Caco-2 (cell line): Measurements from ENCODE around the gene WDFY4. TPM values are rescaled to one million over a fixed set of nuclear protein-coding genes. Genes with fewer than 3 reads are reported as not detected.

ENCODE experiments used
- BruUV-seq: library from RNA; stranded (reverse); fragments of 400-500 nt; replicated peaks from 2 replicates; lab custom pipeline; 2021; lab: Mats Ljungman, UMichigan
- CTCF ChIA-PET: fragments of 300-600 bp; sonication (Branson Sonifier 250); formaldehyde crosslinking; loops from one replicate; lab custom pipeline; 2022; ENCODE audit warnings: antibody characterized with exemption; lab: Charles Lee
- POLR2A ChIA-PET: fragments of 300-600 bp; sonication (Branson Sonifier 250); formaldehyde crosslinking; loops from one replicate; lab custom pipeline; 2022; ENCODE audit warnings: antibody characterized with exemption; lab: Charles Lee
- DNase-seq, 2 experiments: peaks; one replicate each; pipeline versions ENCODE4 v3.0.0 to v3.0.0-alpha.2; 2020 to 2022
- H3K27me3 ChIP-seq: replicated peaks from 2 replicates; pipeline ENCODE4 v1.6.0; 2011; ENCODE audit warnings: low read length; ENCODE audit not compliant: control insufficient read depth, insufficient read depth
- H3K36me3 ChIP-seq: 2 replicates; pipeline ENCODE4 v1.5.1; 2011; ENCODE audit warnings: low read length; ENCODE audit not compliant: control insufficient read depth, insufficient read depth
- H3K4me1 ChIP-seq: fragments of 250-450 bp; sonication (Bioruptor Pico); 2 replicates; pipeline ENCODE4 v1.5.1; 2020; ENCODE audit warnings: mild to moderate bottlenecking
- H3K4me3 ChIP-seq: 2 replicates; pipeline ENCODE4 v1.5.1; 2011; ENCODE audit warnings: low read depth, mild to moderate bottlenecking, control low read depth, low read length
- H3K9me3 ChIP-seq: fragments of 250-450 bp; sonication (Bioruptor Pico); 2 replicates; pipeline ENCODE4 v1.5.1; 2020; ENCODE audit warnings: mild to moderate bottlenecking, moderate library complexity
- H3K27ac Mint-ChIP-seq: one replicate; pipeline ENCODE4 v1.8.0; 2022; ENCODE audit warnings: mixed read lengths; ENCODE audit not compliant: unreplicated experiment
- H3K27me3 Mint-ChIP-seq: one replicate; pipeline ENCODE4 v1.8.0; 2022; ENCODE audit warnings: mixed read lengths; ENCODE audit not compliant: insufficient read depth, unreplicated experiment
- H3K36me3 Mint-ChIP-seq: one replicate; pipeline ENCODE4 v1.8.0; 2022; ENCODE audit warnings: mild to moderate bottlenecking, mixed read lengths; ENCODE audit not compliant: insufficient read depth, unreplicated experiment
- H3K4me1 Mint-ChIP-seq: one replicate; pipeline ENCODE4 v1.8.0; 2022; ENCODE audit warnings: low read depth, mixed read lengths; ENCODE audit not compliant: unreplicated experiment
- H3K4me3 Mint-ChIP-seq: one replicate; pipeline ENCODE4 v1.8.0; 2022; ENCODE audit warnings: mild to moderate bottlenecking, moderate library complexity, mixed read lengths; ENCODE audit not compliant: unreplicated experiment
- H3K9me3 Mint-ChIP-seq: one replicate; pipeline ENCODE4 v1.8.0; 2022; ENCODE audit warnings: mixed read lengths; ENCODE audit not compliant: unreplicated experiment
- intact Hi-C: fragments of 100-400 bp; cut with micrococcal nuclease; formaldehyde crosslinking; loops from one replicate; pipeline ENCODE4 v1.10.0; 2022; ENCODE audit not compliant: unreplicated experiment
- total RNA-seq: library from RNA; stranded (reverse); gene quantifications from 2 replicates; pipeline ENCODE4 v1.2.3, GENCODE V29; 2022
- TF ChIP-seq, protein P1 (sequence below), 2 experiments: fragments of 200-600 bp in 1 of 2; IDR thresholded peaks; 1 replicate in 1 of 2; 2 replicates in 1 of 2; pipeline versions ENCODE4 v1.5.1 to v1.8.0; 2011 to 2022; ENCODE audit warnings: antibody characterized with exemption in 1 of 2, control low read depth in 1 of 2, inconsistent platforms in 1 of 2, low read depth in 1 of 2, low read length in 1 of 2, mild to moderate bottlenecking in 1 of 2, moderate library complexity in 1 of 2; ENCODE audit not compliant: insufficient read depth in 1 of 2, severe bottlenecking in 1 of 2, unreplicated experiment in 1 of 2

The WDFY4 gene
- total RNA-seq, 1 experiment from 2014 or later, result not detected

- ChIA-PET POLR2A (no interaction called here), CTCF (no interaction called here)
- no TSS peak for BruUV-seq
- H3K4me1 ChIP-seq, result no peaks in the 10 kb centered on the region
- H3K27me3 ChIP-seq, result no peaks in the 10 kb centered on the region; the same call in 1 of the 2 replicates
- no peaks in the 10 kb centered on the region for H3K4me1 Mint-ChIP-seq
- peaks cover 34% of the 10 kb centered on the region for H3K27me3 Mint-ChIP-seq
- H3K4me3 ChIP-seq, result no peak overlapping the region
- intact Hi-C loops, result no loop called here
- H3K36me3 ChIP-seq, result no peaks in the 10 kb centered on the region
- peaks cover 9% of the 10 kb centered on the region for H3K9me3 Mint-ChIP-seq
- DNase-seq, result no peak
- no peak overlapping the region for H3K27ac Mint-ChIP-seq
- H3K36me3 Mint-ChIP-seq, result no peaks in the 10 kb centered on the region
- no peaks in the 10 kb centered on the region for H3K9me3 ChIP-seq
- TF ChIP-seq, protein P1, sequence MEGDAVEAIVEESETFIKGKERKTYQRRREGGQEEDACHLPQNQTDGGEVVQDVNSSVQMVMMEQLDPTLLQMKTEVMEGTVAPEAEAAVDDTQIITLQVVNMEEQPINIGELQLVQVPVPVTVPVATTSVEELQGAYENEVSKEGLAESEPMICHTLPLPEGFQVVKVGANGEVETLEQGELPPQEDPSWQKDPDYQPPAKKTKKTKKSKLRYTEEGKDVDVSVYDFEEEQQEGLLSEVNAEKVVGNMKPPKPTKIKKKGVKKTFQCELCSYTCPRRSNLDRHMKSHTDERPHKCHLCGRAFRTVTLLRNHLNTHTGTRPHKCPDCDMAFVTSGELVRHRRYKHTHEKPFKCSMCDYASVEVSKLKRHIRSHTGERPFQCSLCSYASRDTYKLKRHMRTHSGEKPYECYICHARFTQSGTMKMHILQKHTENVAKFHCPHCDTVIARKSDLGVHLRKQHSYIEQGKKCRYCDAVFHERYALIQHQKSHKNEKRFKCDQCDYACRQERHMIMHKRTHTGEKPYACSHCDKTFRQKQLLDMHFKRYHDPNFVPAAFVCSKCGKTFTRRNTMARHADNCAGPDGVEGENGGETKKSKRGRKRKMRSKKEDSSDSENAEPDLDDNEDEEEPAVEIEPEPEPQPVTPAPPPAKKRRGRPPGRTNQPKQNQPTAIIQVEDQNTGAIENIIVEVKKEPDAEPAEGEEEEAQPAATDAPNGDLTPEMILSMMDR (IDR thresholded peaks at IDR 0.05; ENCODE audit: insufficient read depth in 1 of 2, low read depth in 1 of 2, low read length in 1 of 2, severe bottlenecking in 1 of 2, unreplicated experiment in 1 of 2), result no peak
- no peak overlapping the region for H3K4me3 Mint-ChIP-seq
Measured at GRCh38 chr10:48856855-48857254, 172.2 kb downstream of the WDFY4 start.

- Histone ChIP-seq H3K36me3 (no peaks in the 10 kb centered on the region), H3K27me3 (no peaks in the 10 kb centered on the region), H3K9me3 (no peaks in the 10 kb centered on the region), H3K4me3 (no peak overlapping the region), H3K4me1 (no peaks in the 10 kb centered on the region)
- Mint-ChIP-seq H3K9me3 (no peaks in the 10 kb centered on the region), H3K4me3 (no peak overlapping the region), H3K36me3 (no peaks in the 10 kb centered on the region), H3K4me1 (no peaks in the 10 kb centered on the region), H3K27me3 (peaks cover 16% of the 10 kb centered on the region), H3K27ac (no peak overlapping the region)
- TF ChIP-seq, protein P1 (IDR thresholded peaks at IDR 0.05; ENCODE audit: insufficient read depth in 1 of 2, low read depth in 1 of 2, low read length in 1 of 2, severe bottlenecking in 1 of 2, unreplicated experiment in 1 of 2), result no peak
- DNase-seq, result no peak
- ChIA-PET CTCF (interaction anchor here (1.0 kb wide), 1 partner anchor 216 kb away, joined by 3 read pairs; no protein-coding TSS in a partner anchor), POLR2A (no interaction called here)
- BruUV-seq, result no TSS peak
- intact Hi-C loops, result no loop called here
Measured at GRCh38 chr10:48872234-48872633, 187.6 kb downstream of the WDFY4 start.

DNA sequence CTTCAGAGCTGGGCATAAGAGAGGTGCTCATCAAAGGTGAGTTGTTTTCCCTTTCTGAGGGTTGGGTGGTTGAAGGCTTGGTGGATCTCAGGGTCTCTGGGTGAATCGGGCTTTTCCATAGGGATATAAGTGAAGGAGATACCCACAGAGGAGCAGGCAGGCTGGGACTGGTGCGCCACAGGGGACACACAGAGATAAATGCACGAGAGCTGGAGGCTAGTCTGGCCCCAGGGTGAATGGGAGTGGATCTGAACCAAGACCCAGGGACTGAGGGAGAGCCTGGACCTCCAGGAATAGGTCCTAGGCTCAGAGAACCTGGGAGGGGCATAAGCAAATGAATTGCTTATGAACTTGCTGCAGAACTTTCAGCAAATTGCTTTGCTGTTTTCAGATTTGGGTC is 193.4 kb downstream of the WDFY4 start:
- Histone ChIP-seq H3K4me3 (no peak overlapping the region), H3K4me1 (no peaks in the 10 kb centered on the region), H3K9me3 (no peaks in the 10 kb centered on the region), H3K36me3 (no peaks in the 10 kb centered on the region), H3K27me3 (peaks cover 2% of the 10 kb centered on the region; the same call in 1 of the 2 replicates)
- CTCF ChIA-PET, result no interaction called here
- intact Hi-C loops, result loop anchor here (2.0 kb wide), 1 partner anchor 219 kb away; no protein-coding TSS in a partner anchor
- POLR2A ChIA-PET, result no interaction called here
- TF ChIP-seq, protein P1 (IDR thresholded peaks at IDR 0.05; ENCODE audit: insufficient read depth in 1 of 2, low read depth in 1 of 2, low read length in 1 of 2, severe bottlenecking in 1 of 2, unreplicated experiment in 1 of 2), result no peak
- DNase-seq, result no peak
- no peaks in the 10 kb centered on the region for H3K9me3 Mint-ChIP-seq
- H3K36me3 Mint-ChIP-seq, result no peaks in the 10 kb centered on the region
- H3K27me3 Mint-ChIP-seq, result peaks cover 29% of the 10 kb centered on the region
- no TSS peak for BruUV-seq
- H3K27ac Mint-ChIP-seq, result no peak overlapping the region
- H3K4me1 Mint-ChIP-seq, result no peaks in the 10 kb centered on the region
- no peak overlapping the region for H3K4me3 Mint-ChIP-seq
